ENCODE measurements around the gene REG4. TPM values are rescaled to one million over a fixed set of nuclear protein-coding genes. Genes with fewer than 3 reads are reported as not detected.

REG4 gene
- total RNA-seq, 4 donors from 2014 or later = not detected

DNA sequence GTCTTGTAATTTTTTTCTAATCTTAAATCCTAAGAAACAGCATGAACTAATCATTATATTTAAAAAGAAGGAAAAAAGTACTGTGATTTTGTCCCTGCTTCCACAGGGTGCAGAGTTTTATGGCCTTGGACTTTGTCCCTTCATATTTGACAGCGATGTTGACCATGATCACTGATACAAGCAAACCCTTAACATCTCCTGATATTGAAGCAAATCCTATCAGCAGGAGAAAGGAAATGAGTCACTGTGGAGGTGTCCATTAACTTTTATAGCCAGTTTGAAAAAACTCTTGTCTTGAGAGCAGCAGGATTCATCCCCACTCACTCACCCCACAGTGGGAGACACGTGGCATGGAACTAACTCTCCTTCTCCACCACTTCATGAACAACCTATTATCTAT lies 5.1 kb upstream of the REG4 start:
- TF ChIP-seq CTCF (IDR thresholded peaks at IDR 0.05; ENCODE audit: low read depth) = no peak

DNA sequence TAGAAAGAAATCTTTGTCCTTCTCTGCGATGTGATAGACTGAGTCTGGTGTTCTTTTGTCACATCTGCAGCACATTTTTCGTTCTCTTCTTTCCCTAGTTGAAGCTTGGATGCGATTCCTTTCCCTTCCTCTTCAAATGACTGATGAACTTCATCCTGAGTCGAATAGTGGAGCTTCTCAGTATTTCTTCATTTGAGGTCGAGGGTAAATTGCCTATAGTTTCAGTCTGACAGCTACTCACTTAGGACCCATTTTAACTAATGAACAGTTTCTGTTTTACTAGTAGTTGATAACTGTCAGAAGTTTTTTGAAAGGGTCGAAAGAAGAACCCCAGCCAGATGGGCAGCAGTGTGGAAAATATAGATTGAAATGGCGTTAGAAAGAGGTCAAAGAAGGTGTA lies 4.7 kb upstream of the REG4 start:
- TF ChIP-seq CTCF (IDR thresholded peaks at IDR 0.05; ENCODE audit: low read depth) = no peak

DNA sequence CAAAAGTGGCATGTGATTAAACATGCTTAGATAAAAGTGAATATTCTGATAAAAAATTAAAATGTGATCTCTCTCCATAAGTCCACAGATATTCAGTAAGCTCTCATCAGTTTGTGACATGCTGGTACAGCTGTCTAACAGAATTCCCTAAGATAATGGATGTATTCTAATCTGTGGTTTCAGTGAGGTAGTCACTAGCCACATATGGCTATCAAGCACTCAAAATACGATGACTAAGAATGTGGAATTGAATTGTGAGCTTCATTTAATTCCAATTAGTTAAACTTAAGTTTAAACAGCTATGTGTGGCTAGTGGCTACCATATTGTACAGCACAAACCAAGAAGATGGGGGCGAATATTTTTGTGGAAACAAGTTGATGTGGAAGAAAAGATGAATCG lies 4.1 kb upstream of the REG4 start:
- no peak for TF ChIP-seq CTCF (IDR thresholded peaks at IDR 0.05; ENCODE audit: low read depth)

GRCh38 chr1:119814288-119814687 lies 3.0 kb upstream of the REG4 start:
- no peak for TF ChIP-seq CTCF (IDR thresholded peaks at IDR 0.05; ENCODE audit: low read depth)

- TF ChIP-seq CTCF (IDR thresholded peaks at IDR 0.05; ENCODE audit: low read depth) = no peak
These were observed 811 bp upstream of the REG4 start for GRCh38 chr1:119811985-119812557.

GRCh38 chr1:119808972-119809550 lies 2.2 kb downstream of the REG4 start:
- TF ChIP-seq CTCF (IDR thresholded peaks at IDR 0.05; ENCODE audit: low read depth) = no peak

DNA sequence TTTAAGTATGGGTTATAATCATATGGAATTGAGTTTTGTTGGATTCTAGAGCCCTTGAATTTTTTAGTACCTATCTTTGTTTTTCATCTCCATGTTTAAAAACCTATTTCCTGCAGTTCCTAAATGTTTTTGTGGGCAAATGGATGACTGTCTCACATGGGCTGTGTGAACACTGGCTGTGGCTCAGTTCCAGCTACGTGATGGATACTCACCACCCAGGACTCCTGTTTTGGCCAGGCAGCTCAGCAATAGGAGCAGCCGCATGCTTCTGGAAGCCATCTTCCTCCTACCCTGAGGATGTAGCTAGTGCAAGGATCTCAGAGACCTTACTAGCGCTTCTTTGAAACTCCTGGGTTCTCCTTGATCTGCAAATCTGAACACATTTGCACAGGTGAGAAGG lies 2.8 kb downstream of the REG4 start:
- TF ChIP-seq CTCF (IDR thresholded peaks at IDR 0.05; ENCODE audit: low read depth) = no peak
